OCI-LY3 (cell line): ENCODE data around the gene ZNF521.

Experiments
- H2AFZ ChIP-seq: fragments of 200-600, 300-600 bp; shearing (Covaris generic); 2 replicates; pipeline ENCODE4 v1.6.0; 2014; ENCODE audit warnings: antibody characterized with exemption, low read depth, low read length
- H3K27ac ChIP-seq: fragments of 200-600, 300-600 bp; sonication (generic); 2 replicates; pipeline ENCODE4 v1.5.1; 2014; ENCODE audit warnings: mild to moderate bottlenecking, low read length, moderate library complexity, mixed read lengths
- H3K27me3 ChIP-seq: fragments of 200-600, 300-600 bp; sonication (generic); 2 replicates; pipeline ENCODE4 v1.6.1; 2014; ENCODE audit warnings: low read depth, low read length, mixed read lengths
- H3K36me3 ChIP-seq: fragments of 200-600, 300-600 bp; sonication (generic); replicated peaks from 2 replicates; pipeline ENCODE3; 2014; ENCODE audit warnings: low read depth, low read length, mixed read lengths
- H3K4me1 ChIP-seq: fragments of 300-600, 200-600 bp; sonication (generic); 2 replicates; pipeline ENCODE4 v1.6.1; 2014; ENCODE audit warnings: low read length, mixed read lengths
- H3K4me2 ChIP-seq: fragments of 200-600, 300-600 bp; sonication (generic); 2 replicates; pipeline ENCODE4 v1.6.1; 2014; ENCODE audit warnings: low read length, mixed read lengths
- H3K4me3 ChIP-seq: fragments of 300-600, 200-600 bp; sonication (generic); 2 replicates; pipeline ENCODE4 v1.5.1; 2014; ENCODE audit warnings: antibody characterized with exemption, mild to moderate bottlenecking, low read length, moderate library complexity
- H3K79me2 ChIP-seq: fragments of 300-600, 200-600 bp; shearing (Covaris generic); 2 replicates; pipeline ENCODE4 v1.6.1; 2014; ENCODE audit warnings: mild to moderate bottlenecking, low read length, mixed read lengths
- H3K9ac ChIP-seq: fragments of 300-600, 200-600 bp; shearing (Covaris generic); 2 replicates; pipeline ENCODE4 v1.6.0; 2014; ENCODE audit warnings: mild to moderate bottlenecking, low read length, moderate library complexity
- H3K9me3 ChIP-seq: fragments of 200-600, 300-600 bp; shearing (Covaris generic); 2 replicates; pipeline ENCODE4 v1.6.1; 2014; ENCODE audit warnings: low read length, mixed read lengths; ENCODE audit not compliant: insufficient read depth
- H4K20me1 ChIP-seq: fragments of 200-600, 300-600 bp; sonication (generic); 2 replicates; pipeline ENCODE4 v1.6.1; 2016; ENCODE audit warnings: low read length, mixed read lengths; ENCODE audit not compliant: insufficient read depth
- CTCF ChIP-seq: fragments of 200-600, 300-600 bp; sonication (generic); IDR thresholded peaks from 2 replicates; pipeline ENCODE4 v1.5.1; 2014; ENCODE audit warnings: antibody characterized with exemption, low read length, low read depth
- EZH2phosphoT487 ChIP-seq: fragments of 200-600 bp; shearing (Covaris generic); IDR thresholded peaks from 2 replicates; pipeline ENCODE4 v1.6.1; 2018; ENCODE audit warnings: antibody characterized with exemption, mixed run types, low read depth

The ZNF521 gene

GRCh38 chr18:25233528-25234321 is 118.2 kb downstream of the ZNF521 start:
- Histone ChIP-seq H3K36me3 (no peaks in the 10 kb centered on the region), H3K9ac (no peak overlapping the region), H3K27me3 (no peaks in the 10 kb centered on the region), H3K9me3 (no peaks in the 10 kb centered on the region), H3K4me1 (no peaks in the 10 kb centered on the region), H4K20me1 (no peaks in the 10 kb centered on the region), H3K27ac (no peak overlapping the region), H3K4me2 (no peak overlapping the region), H3K79me2 (no peaks in the 10 kb centered on the region), H3K4me3 (no peak overlapping the region), H2AFZ (no peak overlapping the region)
- TF ChIP-seq CTCF = no peak
- no peak for TF ChIP-seq EZH2phosphoT487

GRCh38 chr18:25231327-25231691 is 120.7 kb downstream of the ZNF521 start:
- H3K4me2 ChIP-seq = no peak overlapping the region
- no peaks in the 10 kb centered on the region for H3K27me3 ChIP-seq
- no peak overlapping the region for H3K4me3 ChIP-seq
- no peak overlapping the region for H3K27ac ChIP-seq
- no peak overlapping the region for H3K9ac ChIP-seq
- no peaks in the 10 kb centered on the region for H4K20me1 ChIP-seq
- no peaks in the 10 kb centered on the region for H3K79me2 ChIP-seq
- no peaks in the 10 kb centered on the region for H3K36me3 ChIP-seq
- H3K4me1 ChIP-seq = no peaks in the 10 kb centered on the region
- H2AFZ ChIP-seq = no peak overlapping the region
- H3K9me3 ChIP-seq = no peaks in the 10 kb centered on the region
- TF ChIP-seq CTCF (no peak), EZH2phosphoT487 (no peak)

GRCh38 chr18:25230658-25231326 is 121.2 kb downstream of the ZNF521 start:
- H4K20me1 ChIP-seq = no peaks in the 10 kb centered on the region
- TF ChIP-seq CTCF = no peak
- TF ChIP-seq EZH2phosphoT487 = no peak
- H3K9ac ChIP-seq = no peak overlapping the region
- H3K79me2 ChIP-seq = no peaks in the 10 kb centered on the region
- H3K4me1 ChIP-seq = no peaks in the 10 kb centered on the region
- no peaks in the 10 kb centered on the region for H3K9me3 ChIP-seq
- H3K27ac ChIP-seq = no peak overlapping the region
- no peaks in the 10 kb centered on the region for H3K27me3 ChIP-seq
- H3K4me2 ChIP-seq = no peak overlapping the region
- H3K4me3 ChIP-seq = no peak overlapping the region
- H3K36me3 ChIP-seq = no peaks in the 10 kb centered on the region
- H2AFZ ChIP-seq = no peak overlapping the region

GRCh38 chr18:25229920-25230319 is 122.0 kb downstream of the ZNF521 start:
- H3K9me3 ChIP-seq = no peaks in the 10 kb centered on the region
- H3K27ac ChIP-seq = no peak overlapping the region
- H3K4me1 ChIP-seq = no peaks in the 10 kb centered on the region
- H3K27me3 ChIP-seq = no peaks in the 10 kb centered on the region
- no peaks in the 10 kb centered on the region for H3K36me3 ChIP-seq
- H3K4me2 ChIP-seq = no peak overlapping the region
- H3K4me3 ChIP-seq = no peak overlapping the region
- H3K79me2 ChIP-seq = no peaks in the 10 kb centered on the region
- H4K20me1 ChIP-seq = no peaks in the 10 kb centered on the region
- TF ChIP-seq EZH2phosphoT487 (no peak), CTCF (no peak)
- no peak overlapping the region for H2AFZ ChIP-seq
- H3K9ac ChIP-seq = no peak overlapping the region
